ENCODE measurements around the gene SAMHD1. TPM values are rescaled to one million over a fixed set of nuclear protein-coding genes. Genes with fewer than 3 reads are reported as not detected.

Gene SAMHD1
- total and polyA plus RNA-seq, 5 donors = 67.5 to 161 (median 106) TPM

- no peak for DNase-seq
- no peaks in the 10 kb centered on the region for H3K27me3 ChIP-seq (ENCODE audit: control insufficient read depth, insufficient read depth)
- intact Hi-C loops (cut with DNase I) = loop anchor here in 1 of 4 donors (10.0 kb wide), 1 partner anchor 79 kb away; no protein-coding TSS in a partner anchor
- no peaks in the 10 kb centered on the region for H3K4me1 ChIP-seq (ENCODE audit: control insufficient read depth, insufficient read depth, low read length)
- no peak overlapping the region for H3K4me3 ChIP-seq (ENCODE audit: low read length)
- no peak overlapping the region for H3K27ac ChIP-seq (ENCODE audit: low read length)
- WGBS = 84% methylated on average over 13 of the region's 13 CpGs
- no peaks in the 10 kb centered on the region for H3K9me3 ChIP-seq (ENCODE audit: control insufficient read depth, low read length)
- ATAC-seq = no peak
These were observed 77.9 kb downstream of the SAMHD1 start for GRCh38 chr20:36873498-36874189.

- DNase-seq (peak in 1 of 3 donors; percentile 69), ATAC-seq (peak in 1 of 2 donors; percentile 44)
- intact Hi-C loops (cut with DNase I) = loop anchor here in 1 of 4 donors (10.0 kb wide), 1 partner anchor 78 kb away; no protein-coding TSS in a partner anchor
- Histone ChIP-seq H3K4me1 (ENCODE audit: control insufficient read depth, insufficient read depth, low read length) (no peaks in the 10 kb centered on the region), H3K27ac (ENCODE audit: low read length) (no peak overlapping the region), H3K27me3 (ENCODE audit: control insufficient read depth, insufficient read depth) (no peaks in the 10 kb centered on the region), H3K9me3 (ENCODE audit: control insufficient read depth, low read length) (no peaks in the 10 kb centered on the region), H3K4me3 (ENCODE audit: low read length) (no peak overlapping the region)
- WGBS = 44% methylated on average over 5 of the region's 5 CpGs
These were observed 78.7 kb downstream of the SAMHD1 start for GRCh38 chr20:36872852-36873251.

- WGBS = 63% methylated on average over 16 of the region's 16 CpGs
- no peaks in the 10 kb centered on the region for H3K9me3 ChIP-seq (ENCODE audit: control insufficient read depth, low read length)
- H3K4me1 ChIP-seq (ENCODE audit: control insufficient read depth, insufficient read depth, low read length) = no peaks in the 10 kb centered on the region
- ATAC-seq (peak in 1 of 2 donors; percentile 47), DNase-seq (no peak)
- H3K4me3 ChIP-seq (ENCODE audit: low read length) = no peak overlapping the region
- no peak overlapping the region for H3K27ac ChIP-seq (ENCODE audit: low read length)
- H3K27me3 ChIP-seq (ENCODE audit: control insufficient read depth, insufficient read depth) = no peaks in the 10 kb centered on the region
- intact Hi-C loops (cut with DNase I) = loop anchor here in 1 of 4 donors (10.0 kb wide), 1 partner anchor 77 kb away; no protein-coding TSS in a partner anchor
These were observed 79.6 kb downstream of the SAMHD1 start for GRCh38 chr20:36871640-36872570.

- WGBS = 56% methylated on average over 8 of the region's 8 CpGs
- Histone ChIP-seq H3K9me3 (ENCODE audit: control insufficient read depth, low read length) (no peaks in the 10 kb centered on the region), H3K4me3 (ENCODE audit: low read length) (no peak overlapping the region), H3K27ac (ENCODE audit: low read length) (peak overlapping the region; percentile 19), H3K4me1 (ENCODE audit: control insufficient read depth, insufficient read depth, low read length) (no peaks in the 10 kb centered on the region), H3K27me3 (ENCODE audit: control insufficient read depth, insufficient read depth) (no peaks in the 10 kb centered on the region)
- intact Hi-C loops (cut with DNase I) = loop anchor here in 1 of 4 donors (10.0 kb wide), 1 partner anchor 52 kb away; no protein-coding TSS in a partner anchor
- no peak for ATAC-seq
- DNase-seq = peak in 1 of 3 donors; percentile 50
These were observed 84.6 kb downstream of the SAMHD1 start for GRCh38 chr20:36866681-36867495.

- Histone ChIP-seq H3K4me1 (ENCODE audit: control insufficient read depth, insufficient read depth, low read length) (no peaks in the 10 kb centered on the region), H3K27me3 (ENCODE audit: control insufficient read depth, insufficient read depth) (no peaks in the 10 kb centered on the region), H3K27ac (ENCODE audit: low read length) (no peak overlapping the region), H3K9me3 (ENCODE audit: control insufficient read depth, low read length) (no peaks in the 10 kb centered on the region), H3K4me3 (ENCODE audit: low read length) (no peak overlapping the region)
- ATAC-seq (no peak), DNase-seq (no peak)
- 79% methylated on average over 7 of the region's 7 CpGs for WGBS
- intact Hi-C loops (cut with DNase I) = loop anchor here in 1 of 4 donors (10.0 kb wide), 1 partner anchor 51 kb away; no protein-coding TSS in a partner anchor
These were observed 85.3 kb downstream of the SAMHD1 start for GRCh38 chr20:36866164-36866563.

- intact Hi-C loops (cut with DNase I) = loop anchor here in 1 of 4 donors (10.0 kb wide), 1 partner anchor 51 kb away; no protein-coding TSS in a partner anchor
- no peak overlapping the region for H3K27ac ChIP-seq (ENCODE audit: low read length)
- ATAC-seq = no peak
- no peaks in the 10 kb centered on the region for H3K27me3 ChIP-seq (ENCODE audit: control insufficient read depth, insufficient read depth)
- no peak for DNase-seq
- no peaks in the 10 kb centered on the region for H3K9me3 ChIP-seq (ENCODE audit: control insufficient read depth, low read length)
- no peaks in the 10 kb centered on the region for H3K4me1 ChIP-seq (ENCODE audit: control insufficient read depth, insufficient read depth, low read length)
- no peak overlapping the region for H3K4me3 ChIP-seq (ENCODE audit: low read length)
These were observed 85.7 kb downstream of the SAMHD1 start for GRCh38 chr20:36865861-36866149.

- no peak overlapping the region for H3K4me3 ChIP-seq (ENCODE audit: low read length)
- ATAC-seq (no peak), DNase-seq (peak in 1 of 3 donors; percentile 49)
- no peaks in the 10 kb centered on the region for H3K9me3 ChIP-seq (ENCODE audit: control insufficient read depth, low read length)
- no peaks in the 10 kb centered on the region for H3K27me3 ChIP-seq (ENCODE audit: control insufficient read depth, insufficient read depth)
- intact Hi-C loops (cut with DNase I) = loop anchor here in 1 of 4 donors (10.0 kb wide), 1 partner anchor 50 kb away; no protein-coding TSS in a partner anchor
- 85% methylated on average over 9 of the region's 9 CpGs for WGBS
- peaks cover under 1% of the 10 kb centered on the region for H3K4me1 ChIP-seq (ENCODE audit: control insufficient read depth, insufficient read depth, low read length)
- H3K27ac ChIP-seq (ENCODE audit: low read length) = no peak overlapping the region
These were observed 86.2 kb downstream of the SAMHD1 start for GRCh38 chr20:36865076-36865860.

GRCh38 chr20:36862857-36863668 is 88.4 kb downstream of the SAMHD1 start:
- H3K27me3 ChIP-seq (ENCODE audit: control insufficient read depth, insufficient read depth) = no peaks in the 10 kb centered on the region
- ATAC-seq = no peak
- DNase-seq = peak in 2 of 3 donors; percentile 61 to 86
- peak overlapping the region; percentile 38 for H3K27ac ChIP-seq (ENCODE audit: low read length)
- H3K9me3 ChIP-seq (ENCODE audit: control insufficient read depth, low read length) = no peaks in the 10 kb centered on the region
- intact Hi-C loops (cut with DNase I) = loop anchor here in 2 of 4 donors (2.0 to 10.0 kb wide), 3 partner anchors 46 to 88 kb away; no protein-coding TSS in a partner anchor
- peaks cover 6% of the 10 kb centered on the region for H3K4me1 ChIP-seq (ENCODE audit: control insufficient read depth, insufficient read depth, low read length)
- peak overlapping the region; percentile 94 for H3K4me3 ChIP-seq (ENCODE audit: low read length)
- 1% methylated on average over 128 of the region's 129 CpGs for WGBS
